ENCODE data around the gene PIP5K1B. TPM values are rescaled to one million over a fixed set of nuclear protein-coding genes. Genes with fewer than 3 reads are reported as not detected.

PIP5K1B gene
- total and polyA plus RNA-seq, 2 of the 13 experiments (the other 11 are each of a cell fraction or from before 2014, with no cell fraction given) = 15.8 to 17.5 TPM

GRCh38 chr9:68934329-68934644, 229.2 kb downstream of the PIP5K1B start:
- in situ Hi-C loops (cut with HindIII; ENCODE audit: extremely low pct_ligation_motif_present, low pct_unique_long_range_greater_than_20kb) (no loop called here), intact Hi-C loops (cut with micrococcal nuclease; ENCODE audit: unreplicated experiment) (no loop called here)
- H4K20me1 ChIP-seq (ENCODE audit: insufficient read depth, low read length) = no peaks in the 10 kb centered on the region
- H3K36me3 ChIP-seq (replicated peaks in 1 of 2; ENCODE audit: control insufficient read depth in 1 of 2, insufficient read depth in 2 of 2, low read length in 2 of 2) = peaks cover 5 to 22% of the 10 kb centered on the region in 2 experiments
- no peak overlapping the region for H2AFZ ChIP-seq (ENCODE audit: low read length)
- no peaks in the 10 kb centered on the region for H3K4me1 ChIP-seq (ENCODE audit: insufficient read depth, low read length)
- H3K27ac ChIP-seq (ENCODE audit: extremely low read length, insufficient read depth, low read length) = no peak overlapping the region
- no peak for FAIRE-seq
- no peak overlapping the region for H3K9ac ChIP-seq (ENCODE audit: insufficient read depth, low read depth, low read length)
- H3K4me3 ChIP-seq (replicated peaks in 1 of 3; ENCODE audit: insufficient read depth in 1 of 3, low read depth in 2 of 3, low read length in 3 of 3) = no peak overlapping the region
- no peak overlapping the region for H3K4me2 ChIP-seq (ENCODE audit: low read depth, low read length)
- H3K79me2 ChIP-seq (ENCODE audit: insufficient read depth, low read length) = no peaks in the 10 kb centered on the region
- POLR2A ChIA-PET = no interaction called here
- TF ChIP-seq PAF1 (CRISPR knock-in tag; IDR thresholded peaks at IDR 0.05) = no peak
- no peak for TF ChIP-seq STAG1 (CRISPR knock-in tag; IDR thresholded peaks at IDR 0.05)
- TF ChIP-seq ZNF136 (CRISPR knock-in tag; IDR thresholded peaks at IDR 0.05; ENCODE audit: low read depth) = no peak
- no peak for TF ChIP-seq GATAD2A (CRISPR knock-in tag; IDR thresholded peaks at IDR 0.05)
- no peak for TF ChIP-seq ZSCAN9 (CRISPR knock-in tag; IDR thresholded peaks at IDR 0.05; ENCODE audit: borderline replicate concordance)
- TF ChIP-seq ZNF75D (CRISPR knock-in tag; IDR thresholded peaks at IDR 0.05; ENCODE audit: borderline replicate concordance) = no peak
- no peak for TF ChIP-seq ZNF879 (CRISPR knock-in tag; IDR thresholded peaks at IDR 0.05)
- no peak for TF ChIP-seq ZBTB38 (CRISPR knock-in tag; IDR thresholded peaks at IDR 0.05)
- no peak for TF ChIP-seq NCOA2 (CRISPR knock-in tag; IDR thresholded peaks at IDR 0.05)
- no peak for TF ChIP-seq ZNF556 (CRISPR knock-in tag; IDR thresholded peaks at IDR 0.05; ENCODE audit: borderline replicate concordance)
- TF ChIP-seq MIER3 (CRISPR knock-in tag; IDR thresholded peaks at IDR 0.05; ENCODE audit: borderline replicate concordance) = no peak
- no peak for TF ChIP-seq ATF3 (CRISPR knock-in tag; IDR thresholded peaks at IDR 0.05)
- no peak for TF ChIP-seq NFIC (IDR thresholded peaks at IDR 0.05; ENCODE audit: low read length)
- TF ChIP-seq ZNF780A (CRISPR knock-in tag; IDR thresholded peaks at IDR 0.05) = no peak
- CTCF ChIA-PET (ENCODE audit: low intra/inter-chr PET ratio, low total read pairs) = no interaction called here
- DNase-seq (ENCODE audit: low spot score) = no peak
- WGBS (ENCODE audit: low lambda C conversion rate) = 32% methylated on average over 1 of the region's 1 CpG
- no peaks in the 10 kb centered on the region for H3K27me3 ChIP-seq (ENCODE audit: control insufficient read depth in 1 of 2, insufficient read depth in 2 of 2, low read length in 2 of 2)
- H3K9me3 ChIP-seq (ENCODE audit: low read length) = no peaks in the 10 kb centered on the region
- ATAC-seq = no peak
- no TSS peak for BruUV-seq (replicated peaks)
